ENCODE data around the gene MXI1.

MXI1 gene

GRCh38 chr10:110323503-110323902, 116.1 kb downstream of the MXI1 start:
- no peak overlapping the region for H3K27ac ChIP-seq (replicated peaks)
- no peak for TF ChIP-seq GABPA (IDR thresholded peaks at IDR 0.05; ENCODE audit: low read depth)
- no peak for TF ChIP-seq SPI1 (IDR thresholded peaks at IDR 0.05; ENCODE audit: borderline replicate concordance, low read depth)
- no peak for TF ChIP-seq REST (IDR thresholded peaks at IDR 0.05; ENCODE audit: insufficient replicate concordance, low read depth)
- no peak for TF ChIP-seq CTCF (IDR thresholded peaks at IDR 0.05; ENCODE audit: insufficient read depth, low read length)
- no peak for TF ChIP-seq POLR2AphosphoS5 (IDR thresholded peaks at IDR 0.05; ENCODE audit: low read depth)
- no peak for DNase-seq (ENCODE audit: low read depth in 1 of 2, low spot score in 1 of 2)
- H3K4me3 ChIP-seq (replicated peaks; ENCODE audit: insufficient read depth, low read length) = no peak overlapping the region
- H3K27me3 ChIP-seq (ENCODE audit: insufficient read depth, poor library complexity, severe bottlenecking) = peaks cover 2% of the 10 kb centered on the region

- Histone ChIP-seq H3K27me3 (ENCODE audit: insufficient read depth, poor library complexity, severe bottlenecking) (peaks cover 2% of the 10 kb centered on the region), H3K4me3 (replicated peaks; ENCODE audit: insufficient read depth, low read length) (no peak overlapping the region), H3K27ac (replicated peaks) (no peak overlapping the region)
- TF ChIP-seq SPI1 (IDR thresholded peaks at IDR 0.05; ENCODE audit: borderline replicate concordance, low read depth) = no peak
- no peak for TF ChIP-seq REST (IDR thresholded peaks at IDR 0.05; ENCODE audit: insufficient replicate concordance, low read depth)
- no peak for DNase-seq (ENCODE audit: low read depth in 1 of 2, low spot score in 1 of 2)
Measured at GRCh38 chr10:110324201-110324804, 116.9 kb downstream of the MXI1 start.

GRCh38 chr10:110324805-110325280, 117.4 kb downstream of the MXI1 start:
- Histone ChIP-seq H3K27ac (replicated peaks) (no peak overlapping the region), H3K4me3 (replicated peaks; ENCODE audit: insufficient read depth, low read length) (no peak overlapping the region), H3K27me3 (ENCODE audit: insufficient read depth, poor library complexity, severe bottlenecking) (peaks cover 2% of the 10 kb centered on the region)
- no peak for DNase-seq (ENCODE audit: low read depth in 1 of 2, low spot score in 1 of 2)
- TF ChIP-seq CTCF (IDR thresholded peaks at IDR 0.05; ENCODE audit: insufficient read depth, low read length) (no peak), REST (IDR thresholded peaks at IDR 0.05; ENCODE audit: insufficient replicate concordance, low read depth) (no peak), GABPA (IDR thresholded peaks at IDR 0.05; ENCODE audit: low read depth) (no peak), POLR2AphosphoS5 (IDR thresholded peaks at IDR 0.05; ENCODE audit: low read depth) (no peak), SPI1 (IDR thresholded peaks at IDR 0.05; ENCODE audit: borderline replicate concordance, low read depth) (no peak)
